ENCODE results near the gene SH3TC2. TPM values are rescaled to one million over a fixed set of nuclear protein-coding genes. Genes with fewer than 3 reads are reported as not detected.
A peak's percentile ranks its signal among the peaks of the same experiment; 100 is the strongest.

SH3TC2 gene
- total RNA-seq, 1 experiment from 2014 or later, result 2.9 TPM

GRCh38 chr5:148973455-148973854 is 89.4 kb downstream of the SH3TC2 start:
- peak; percentile 52 for DNase-seq
- no peaks in the 10 kb centered on the region for H3K36me3 ChIP-seq
- peaks cover 4% of the 10 kb centered on the region; the same call in 1 of the 2 replicates for H3K9me3 ChIP-seq
- H3K4me3 ChIP-seq, result no peak overlapping the region
- no peaks in the 10 kb centered on the region for H3K27me3 ChIP-seq

GRCh38 chr5:148972974-148973374 is 89.9 kb downstream of the SH3TC2 start:
- peak; percentile 94 for DNase-seq
- no peak overlapping the region for H3K4me3 ChIP-seq

GRCh38 chr5:148972396-148972795 is 90.5 kb downstream of the SH3TC2 start:
- Histone ChIP-seq H3K4me3 (no peak overlapping the region), H3K36me3 (no peaks in the 10 kb centered on the region), H3K9me3 (peaks cover 4% of the 10 kb centered on the region; the same call in 1 of the 2 replicates), H3K27me3 (no peaks in the 10 kb centered on the region)
- no peak for DNase-seq

More at GRCh38 chr5:148972974-148973374, 89.9 kb downstream of the SH3TC2 start:
- H3K36me3 ChIP-seq, result no peaks in the 10 kb centered on the region
- H3K27me3 ChIP-seq, result no peaks in the 10 kb centered on the region
- H3K9me3 ChIP-seq, result peaks cover 4% of the 10 kb centered on the region; the same call in 1 of the 2 replicates

DNA sequence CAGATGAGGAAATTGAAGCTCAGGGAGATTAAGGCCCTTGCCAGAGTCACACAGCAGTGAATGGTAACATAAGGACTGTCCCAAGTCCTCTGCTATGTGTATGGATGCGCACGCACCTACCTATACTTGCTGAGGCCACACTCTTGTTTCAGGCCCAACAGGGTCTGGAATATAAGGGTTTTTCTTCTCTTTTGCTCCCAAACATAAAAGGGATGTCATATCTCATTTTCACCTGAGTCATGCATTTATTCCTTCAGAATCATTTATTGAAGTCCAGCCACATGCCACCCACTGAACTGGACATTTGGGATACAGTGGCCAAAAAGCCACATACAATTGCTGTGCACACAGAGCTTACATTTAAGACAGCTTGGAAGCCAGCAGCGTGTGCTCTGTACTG is 92.0 kb downstream of the SH3TC2 start:
- Histone ChIP-seq H3K9me3 (peaks cover 4% of the 10 kb centered on the region; the same call in 1 of the 2 replicates), H3K36me3 (no peaks in the 10 kb centered on the region), H3K4me3 (no peak overlapping the region), H3K27me3 (no peaks in the 10 kb centered on the region)
- DNase-seq, result no peak

- Histone ChIP-seq H3K27me3 (no peaks in the 10 kb centered on the region), H3K9me3 (peaks cover 4% of the 10 kb centered on the region; the same call in 1 of the 2 replicates), H3K36me3 (no peaks in the 10 kb centered on the region), H3K4me3 (no peak overlapping the region)
- peak; percentile 93 for DNase-seq
These were observed 92.6 kb downstream of the SH3TC2 start for GRCh38 chr5:148970228-148970627.

DNA sequence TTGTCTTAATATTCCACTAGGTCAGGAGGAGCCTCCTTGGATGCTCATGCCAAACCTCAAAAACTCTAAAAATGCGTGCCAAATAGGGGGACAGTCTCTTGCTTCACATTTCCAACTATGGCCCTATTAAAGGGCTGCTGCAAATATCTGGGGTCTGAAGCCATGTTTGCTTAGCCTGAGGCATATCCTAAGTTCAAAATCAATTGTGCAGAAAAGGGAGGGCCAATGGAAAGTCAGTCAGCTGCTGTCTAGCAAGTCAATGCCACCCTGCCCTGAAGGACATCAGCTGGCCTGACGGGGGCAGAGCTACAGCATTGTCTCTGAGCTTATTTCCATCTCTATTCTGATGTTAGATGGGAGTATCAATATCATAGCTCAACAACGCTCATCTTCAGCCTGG is 93.6 kb downstream of the SH3TC2 start:
- Histone ChIP-seq H3K27me3 (no peaks in the 10 kb centered on the region), H3K36me3 (no peaks in the 10 kb centered on the region), H3K9me3 (no peaks in the 10 kb centered on the region), H3K4me3 (no peak overlapping the region)
- peak; percentile 66 for DNase-seq

GRCh38 chr5:148968311-148968710 is 94.6 kb downstream of the SH3TC2 start:
- no peaks in the 10 kb centered on the region for H3K9me3 ChIP-seq
- H3K27me3 ChIP-seq, result no peaks in the 10 kb centered on the region
- no peaks in the 10 kb centered on the region for H3K36me3 ChIP-seq
- no peak for DNase-seq
- H3K4me3 ChIP-seq, result no peak overlapping the region

DNA sequence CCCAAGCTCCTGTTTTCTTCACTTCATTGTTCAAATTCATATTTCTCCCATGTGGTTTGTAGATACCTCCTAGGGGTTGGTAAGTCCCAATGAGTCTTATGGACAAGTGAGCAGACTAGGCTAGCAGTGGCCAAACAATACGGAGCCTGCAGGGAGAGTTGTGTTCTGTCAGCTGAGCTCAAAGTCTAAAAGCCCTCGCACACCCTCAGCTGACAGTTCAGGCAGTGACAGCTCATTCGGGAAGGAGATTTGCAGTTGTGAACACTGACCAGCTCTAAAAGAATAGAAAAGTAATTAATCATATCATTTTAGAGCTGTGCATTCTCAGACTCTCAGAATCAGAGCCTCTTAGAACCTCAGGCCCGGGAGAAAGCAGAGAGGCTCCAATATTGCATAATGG is 95.1 kb downstream of the SH3TC2 start:
- Histone ChIP-seq H3K36me3 (no peaks in the 10 kb centered on the region), H3K27me3 (no peaks in the 10 kb centered on the region), H3K9me3 (no peaks in the 10 kb centered on the region), H3K4me3 (no peak overlapping the region)
- DNase-seq, result no peak

GRCh38 chr5:148966938-148967337 is 95.9 kb downstream of the SH3TC2 start:
- no peak for DNase-seq
- Histone ChIP-seq H3K27me3 (no peaks in the 10 kb centered on the region), H3K4me3 (no peak overlapping the region), H3K9me3 (no peaks in the 10 kb centered on the region), H3K36me3 (no peaks in the 10 kb centered on the region)

DNA sequence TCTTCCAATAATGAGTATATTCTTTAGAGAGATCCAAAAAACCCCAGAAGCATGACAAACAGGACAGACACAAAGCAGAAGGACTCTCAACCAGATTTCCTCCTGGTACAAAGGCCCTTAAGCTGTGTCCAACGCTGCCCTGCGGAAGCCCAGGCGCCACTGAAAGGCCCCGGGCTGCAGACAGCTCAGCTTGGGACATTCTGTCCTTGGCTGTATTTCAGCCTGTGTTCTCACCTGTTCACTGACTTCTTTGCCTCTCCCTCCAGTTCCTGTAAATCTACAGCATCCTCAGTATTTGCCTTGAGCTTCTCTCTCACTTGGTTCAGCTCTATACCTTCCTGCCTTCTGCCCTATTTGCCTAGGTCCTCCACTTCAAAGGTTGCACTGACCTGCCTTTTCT is 96.5 kb downstream of the SH3TC2 start:
- H3K27me3 ChIP-seq, result no peaks in the 10 kb centered on the region
- no peaks in the 10 kb centered on the region for H3K9me3 ChIP-seq
- H3K36me3 ChIP-seq, result no peaks in the 10 kb centered on the region
- H3K4me3 ChIP-seq, result no peak overlapping the region
- no peak for DNase-seq

DNA sequence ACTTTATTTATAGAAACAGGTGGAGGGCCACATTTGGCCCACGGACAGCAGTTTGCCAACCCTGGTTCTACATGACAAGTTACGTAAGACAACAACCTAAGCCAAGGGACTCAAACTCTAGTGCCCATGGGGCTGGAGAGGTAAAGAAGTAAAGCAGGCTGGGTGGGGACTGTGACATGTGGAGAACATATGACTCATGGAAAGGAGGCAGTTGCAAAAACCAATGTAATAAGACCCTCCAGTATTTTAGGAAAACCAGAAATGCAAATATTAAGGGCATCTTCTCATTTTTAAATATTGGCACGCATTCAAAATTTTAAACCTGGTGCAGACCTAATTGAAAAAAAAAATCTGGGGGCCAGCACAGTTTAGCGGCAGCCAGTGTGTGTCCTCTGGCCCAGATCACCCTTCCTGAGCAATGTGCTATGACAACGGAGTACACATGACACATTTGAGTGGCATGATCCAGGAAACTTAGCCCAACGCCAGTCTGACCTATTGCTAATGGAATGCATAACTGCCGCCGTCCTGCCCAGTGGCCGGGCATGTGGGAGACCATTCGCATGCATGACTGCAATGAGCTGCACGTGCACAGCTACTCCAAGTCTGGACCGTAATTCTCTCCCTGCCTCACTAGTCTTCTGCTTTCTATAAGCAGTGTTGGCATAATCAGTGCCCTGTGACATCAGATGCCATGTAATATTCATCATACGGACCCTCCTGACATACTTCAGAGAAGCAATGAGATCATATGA is 97.2 kb downstream of the SH3TC2 start:
- Histone ChIP-seq H3K36me3 (no peaks in the 10 kb centered on the region), H3K4me3 (no peak overlapping the region), H3K27me3 (no peaks in the 10 kb centered on the region), H3K9me3 (no peaks in the 10 kb centered on the region)
- peak; percentile 100 for DNase-seq

GRCh38 chr5:148963664-148964063 is 99.2 kb downstream of the SH3TC2 start:
- H3K4me3 ChIP-seq, result no peak overlapping the region
- H3K27me3 ChIP-seq, result no peaks in the 10 kb centered on the region
- H3K36me3 ChIP-seq, result no peaks in the 10 kb centered on the region
- no peak for DNase-seq
- no peaks in the 10 kb centered on the region for H3K9me3 ChIP-seq

GRCh38 chr5:148962761-148963324 is 100.0 kb downstream of the SH3TC2 start:
- H3K4me3 ChIP-seq, result no peak overlapping the region
- no peaks in the 10 kb centered on the region for H3K27me3 ChIP-seq
- no peaks in the 10 kb centered on the region for H3K9me3 ChIP-seq
- DNase-seq, result no peak
- H3K36me3 ChIP-seq, result no peaks in the 10 kb centered on the region

DNA sequence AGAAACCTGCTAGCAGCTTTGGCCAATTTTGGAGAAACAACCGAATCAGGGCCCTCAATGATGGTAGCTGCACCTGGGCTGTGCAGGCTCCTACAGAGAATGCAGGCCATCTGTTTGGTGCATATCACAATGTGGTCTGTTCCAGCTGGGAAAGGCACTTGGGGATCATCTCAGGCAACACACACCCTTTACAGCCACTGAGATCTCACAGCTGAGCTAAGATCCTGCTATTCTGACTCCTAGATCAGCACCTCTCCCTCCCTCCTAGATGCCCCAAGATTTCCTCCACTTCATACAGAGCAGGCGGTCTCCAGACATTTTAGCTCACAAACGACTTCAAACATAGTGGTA is 100.7 kb downstream of the SH3TC2 start:
- no peak for DNase-seq
- no peaks in the 10 kb centered on the region for H3K36me3 ChIP-seq
- no peaks in the 10 kb centered on the region for H3K27me3 ChIP-seq
- no peak overlapping the region for H3K4me3 ChIP-seq
- H3K9me3 ChIP-seq, result no peaks in the 10 kb centered on the region

DNA sequence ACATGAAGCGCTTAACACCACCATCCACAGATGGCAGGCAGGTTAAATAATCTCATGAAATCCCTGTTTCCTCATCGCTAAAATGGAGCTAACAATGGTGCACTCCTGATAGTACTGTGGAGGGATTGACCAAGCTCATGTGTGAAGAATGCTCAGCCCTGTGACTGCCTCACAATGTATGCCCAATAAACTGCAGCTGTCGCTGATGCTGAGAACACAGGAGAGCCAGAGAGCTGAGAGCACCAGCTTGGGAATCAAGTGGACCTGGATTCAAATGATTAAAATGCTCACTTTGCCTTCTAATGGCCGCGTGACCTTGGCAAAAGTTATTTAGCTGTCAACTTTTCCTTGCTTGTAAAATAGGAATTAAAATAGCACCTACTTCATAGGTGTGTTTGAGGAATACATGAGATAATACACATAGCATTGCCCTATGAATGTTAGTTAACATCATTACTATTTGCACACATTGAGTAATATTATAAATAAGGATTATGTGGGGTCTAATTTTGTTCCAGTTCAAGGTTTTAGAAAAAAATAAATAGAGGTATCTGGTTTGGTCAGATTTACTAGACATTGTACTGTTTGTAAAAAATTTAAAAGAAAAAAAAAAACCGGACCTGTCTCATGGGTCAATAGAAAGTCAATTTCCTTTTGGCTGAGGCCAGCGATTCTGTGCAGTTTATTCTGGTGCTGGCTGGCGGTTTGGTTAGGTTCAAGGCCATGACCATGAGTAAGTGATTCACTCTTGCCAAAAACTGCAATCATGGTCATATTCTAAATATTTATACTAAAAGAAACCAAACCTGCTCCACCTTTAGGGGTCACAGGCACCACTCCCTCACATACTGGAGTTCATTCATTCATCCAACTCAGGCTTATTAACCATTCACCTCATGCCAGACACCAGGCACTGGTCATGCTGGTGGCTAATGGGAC is 101.3 kb downstream of the SH3TC2 start:
- H3K4me3 ChIP-seq, result no peak overlapping the region
- no peaks in the 10 kb centered on the region for H3K9me3 ChIP-seq
- peak; percentile 93 for DNase-seq
- H3K27me3 ChIP-seq, result no peaks in the 10 kb centered on the region
- H3K36me3 ChIP-seq, result no peaks in the 10 kb centered on the region

GRCh38 chr5:148960070-148960769 is 102.6 kb downstream of the SH3TC2 start:
- DNase-seq, result no peak
- H3K4me3 ChIP-seq, result no peak overlapping the region
- H3K36me3 ChIP-seq, result no peaks in the 10 kb centered on the region
- H3K9me3 ChIP-seq, result no peaks in the 10 kb centered on the region
- H3K27me3 ChIP-seq, result no peaks in the 10 kb centered on the region

All from MG63 (cell line).